SH-SY5Y (cell line): ENCODE measurements around the gene TTN.

Experiments
- GATA2 ChIP-seq: IDR thresholded peaks from 2 replicates; pipeline ENCODE4 v1.6.1; 2011; ENCODE audit warnings: mild to moderate bottlenecking, low read depth, low read length
- GATA3 ChIP-seq: IDR thresholded peaks from 2 replicates; pipeline ENCODE4 v1.6.1; 2011; ENCODE audit warnings: low read depth, mild to moderate bottlenecking, low read length, moderate library complexity

The TTN gene

DNA sequence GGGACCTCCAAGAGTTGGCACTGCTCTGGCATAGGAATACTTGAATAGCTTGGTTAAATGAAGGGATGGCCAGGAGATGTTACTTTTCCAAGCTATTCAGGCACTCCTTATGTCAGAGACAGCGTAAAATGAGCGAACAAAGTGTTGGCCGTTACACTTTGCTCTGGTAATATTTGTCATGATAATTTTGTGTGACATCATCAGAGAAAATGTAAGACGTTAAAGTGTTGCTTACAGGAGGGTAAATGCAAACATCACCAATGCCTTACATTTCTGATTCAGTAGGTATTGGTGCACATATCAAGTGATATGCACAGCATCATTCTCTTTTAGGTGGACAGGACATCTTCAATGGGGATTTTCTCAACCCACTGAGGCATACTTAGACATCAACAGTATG is 281.0 kb downstream of the TTN start:
- TF ChIP-seq GATA3 (no peak), GATA2 (no peak)

DNA sequence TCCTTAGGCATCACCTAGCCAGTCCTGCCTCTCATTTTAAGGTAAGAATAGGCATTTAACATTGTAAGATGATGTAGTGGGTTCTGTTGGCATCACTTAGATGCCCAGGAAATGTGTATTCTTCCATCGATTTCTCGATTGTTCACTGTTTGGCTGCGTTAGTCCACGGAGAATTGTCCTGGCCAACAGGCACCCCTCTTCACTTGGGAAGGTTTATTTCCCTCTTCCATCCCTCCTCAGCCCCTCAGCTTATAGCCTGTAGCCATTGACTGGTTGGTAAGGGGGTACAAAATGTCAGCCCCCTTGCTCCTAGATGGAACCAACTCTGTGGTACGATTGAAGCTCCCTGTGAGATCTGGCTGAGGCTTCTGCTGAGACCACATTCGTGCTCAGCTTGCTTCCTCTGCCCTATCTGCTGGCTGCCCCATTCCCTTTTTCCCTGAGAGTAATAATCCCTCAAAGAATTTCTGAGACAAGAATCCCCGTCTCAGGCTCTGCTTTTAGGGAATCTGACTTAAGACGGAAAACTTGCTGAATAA is 283.6 kb downstream of the TTN start:
- TF ChIP-seq GATA2 (no peak), GATA3 (no peak)

DNA sequence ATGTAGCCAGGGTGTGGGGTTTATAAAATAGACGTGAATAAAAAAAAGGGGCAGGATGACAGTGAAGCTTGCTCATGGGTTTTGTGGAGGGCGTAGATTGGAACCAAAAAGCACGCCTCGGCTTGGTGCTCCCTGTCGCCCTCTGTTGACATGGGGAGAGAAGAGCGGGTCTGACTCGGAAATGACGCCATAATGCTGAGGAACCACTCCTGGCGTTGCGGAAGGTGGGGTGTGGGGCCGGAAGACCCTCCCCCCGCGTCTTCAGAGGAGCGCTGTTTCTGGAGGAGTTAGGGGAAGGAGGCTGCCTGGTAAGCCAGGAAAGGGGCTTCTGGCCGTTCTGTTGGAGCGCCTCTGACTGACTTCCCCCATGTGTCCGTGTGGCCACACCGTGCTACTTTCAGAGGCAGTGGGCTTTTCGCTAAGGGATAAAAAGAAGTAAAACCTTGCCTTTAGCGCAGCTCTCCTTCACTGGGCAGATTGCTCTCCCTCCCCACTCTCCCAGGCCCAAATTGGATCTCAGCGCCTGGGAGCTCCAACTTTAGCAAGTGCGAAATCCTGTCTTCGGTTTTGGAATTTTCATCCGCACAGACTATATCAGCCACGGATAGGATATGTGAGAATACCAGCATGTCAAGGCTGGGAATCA is 284.1 kb downstream of the TTN start:
- no peak for TF ChIP-seq GATA3
- TF ChIP-seq GATA2, result no peak

DNA sequence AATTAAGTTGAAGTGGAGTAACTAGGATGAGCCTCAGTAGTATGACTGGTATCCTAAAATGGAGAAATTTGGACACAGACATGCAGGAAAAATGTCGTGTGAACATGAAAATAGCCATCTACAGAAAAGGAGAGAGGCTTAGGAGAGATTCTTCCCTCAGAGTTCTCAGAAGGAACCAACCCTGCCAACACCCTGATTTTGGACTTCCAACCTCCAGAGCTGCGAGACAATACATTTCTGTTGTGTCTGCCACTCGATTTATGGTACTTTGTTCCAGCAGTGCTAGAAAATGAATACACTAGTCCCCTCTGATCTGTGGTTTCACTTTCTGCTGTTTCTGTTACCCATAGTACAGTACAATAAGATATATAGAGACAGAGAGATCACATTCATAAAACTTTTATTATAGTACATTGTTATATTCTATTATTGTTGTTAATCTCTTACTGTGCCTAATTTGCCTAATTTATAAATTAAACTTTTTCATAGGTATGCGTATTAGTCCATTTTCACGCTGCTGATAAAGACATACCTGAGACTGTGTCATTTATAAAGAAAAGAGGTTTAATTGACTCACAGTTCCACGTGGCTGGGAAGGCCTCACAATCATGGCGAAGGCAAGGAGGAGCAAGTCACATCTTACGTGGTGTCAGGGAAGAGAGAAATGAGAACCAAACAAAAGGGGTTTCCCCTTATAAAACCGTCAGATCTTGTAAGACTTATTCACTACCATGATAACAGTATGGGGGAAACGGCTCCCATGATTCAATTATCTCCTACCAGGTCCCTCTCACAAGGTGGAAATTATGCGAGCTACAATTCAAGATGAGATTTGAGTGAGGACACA is 285.7 kb downstream of the TTN start:
- TF ChIP-seq GATA2, result no peak
- no peak for TF ChIP-seq GATA3

DNA sequence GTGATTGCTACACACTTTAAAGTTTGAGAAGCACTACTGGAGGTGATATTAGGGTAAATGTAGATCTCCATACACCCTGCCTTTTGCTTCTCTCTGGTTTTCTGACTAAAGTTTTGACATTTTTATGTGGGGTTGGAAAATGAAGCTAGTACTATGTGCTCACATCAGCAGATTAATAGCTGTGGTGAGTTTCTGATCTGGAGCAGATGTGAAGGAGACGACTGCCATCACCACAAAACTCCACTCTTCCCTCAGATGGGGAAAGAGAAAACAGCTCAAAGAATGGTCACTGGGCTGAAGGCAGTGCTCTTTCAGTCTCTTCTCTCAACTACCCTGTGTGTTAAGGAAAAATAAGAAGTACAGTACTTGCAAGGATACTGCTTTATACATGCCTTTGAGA is 289.7 kb downstream of the TTN start:
- TF ChIP-seq GATA3 (no peak), GATA2 (no peak)

DNA sequence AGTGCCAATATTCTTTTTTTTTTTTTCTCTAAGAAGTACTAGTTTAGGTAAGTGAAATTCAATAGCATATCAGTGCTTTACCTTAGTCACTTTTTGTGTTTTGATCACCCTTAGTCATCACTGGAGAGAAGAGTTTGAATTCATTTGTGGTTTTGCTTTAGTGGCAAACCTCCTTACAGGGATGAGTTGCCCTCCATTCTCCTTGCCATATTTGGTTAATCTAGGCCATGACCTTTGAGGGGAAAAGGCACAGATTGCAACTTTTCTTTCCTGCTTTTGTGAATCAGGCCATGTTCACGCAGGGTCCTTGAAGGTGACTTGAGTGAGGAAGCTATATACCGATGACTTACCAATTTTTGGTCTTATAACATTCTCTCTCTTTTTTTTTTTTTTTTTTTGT is 292.6 kb downstream of the TTN start:
- no peak for TF ChIP-seq GATA2
- no peak for TF ChIP-seq GATA3

DNA sequence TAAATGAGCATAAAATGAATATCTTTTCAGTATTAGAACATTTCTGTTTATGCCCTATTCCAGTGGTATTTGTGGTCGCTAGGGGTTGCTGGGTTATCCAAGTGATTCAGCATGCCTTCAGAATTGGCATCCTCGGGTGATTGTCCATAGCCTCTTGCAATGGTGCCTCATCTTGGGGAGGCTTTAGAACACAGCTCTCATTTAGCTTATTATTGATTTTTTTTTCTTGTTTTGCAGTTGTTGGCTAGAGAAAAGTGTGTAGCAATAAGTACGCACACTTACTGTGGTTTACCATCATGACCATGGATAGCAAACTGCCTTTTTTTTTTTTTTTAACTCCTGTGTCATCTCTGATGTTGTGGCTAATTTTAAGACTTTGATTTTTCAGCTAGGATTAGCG is 293.3 kb downstream of the TTN start:
- TF ChIP-seq GATA3, result no peak

DNA sequence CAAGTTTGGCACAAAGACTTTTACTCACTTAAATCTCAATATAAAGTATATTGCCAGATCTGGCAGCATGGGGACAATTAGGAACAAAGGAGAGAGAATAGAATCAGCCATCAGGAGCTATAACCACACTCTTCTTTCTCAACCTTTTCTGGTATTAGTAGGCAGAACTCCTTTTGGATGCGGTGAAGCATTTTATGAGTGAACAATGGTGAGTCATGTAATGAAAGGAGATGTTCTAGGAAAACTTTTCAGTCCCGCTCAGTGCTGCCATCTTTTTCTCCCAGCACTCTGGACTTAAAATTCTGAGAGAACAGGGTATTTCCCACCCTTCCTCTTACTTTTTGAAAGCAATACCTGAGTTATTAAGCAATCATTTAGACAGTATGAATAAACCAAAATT is 294.7 kb downstream of the TTN start:
- TF ChIP-seq GATA3, result no peak
- TF ChIP-seq GATA2, result no peak

DNA sequence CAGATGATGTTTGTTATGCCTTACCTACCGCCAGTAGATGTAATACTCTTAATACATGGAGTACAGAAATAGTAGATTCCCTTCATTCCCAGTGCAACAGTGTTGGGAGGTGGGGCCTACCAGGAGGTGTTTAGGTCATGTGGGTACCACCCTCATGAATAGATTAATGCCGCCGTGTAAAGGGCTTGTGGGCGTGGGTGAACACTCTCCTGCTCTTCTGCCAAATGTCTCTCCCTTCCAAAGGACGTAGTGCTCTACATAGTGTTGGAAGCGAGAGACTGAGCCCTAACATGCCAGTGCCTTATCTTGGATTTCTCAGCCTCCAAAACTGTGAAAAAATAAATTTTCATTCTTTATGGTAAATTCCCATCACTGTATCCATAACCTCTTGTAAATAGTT is 296.8 kb downstream of the TTN start:
- no peak for TF ChIP-seq GATA3
- TF ChIP-seq GATA2, result no peak

DNA sequence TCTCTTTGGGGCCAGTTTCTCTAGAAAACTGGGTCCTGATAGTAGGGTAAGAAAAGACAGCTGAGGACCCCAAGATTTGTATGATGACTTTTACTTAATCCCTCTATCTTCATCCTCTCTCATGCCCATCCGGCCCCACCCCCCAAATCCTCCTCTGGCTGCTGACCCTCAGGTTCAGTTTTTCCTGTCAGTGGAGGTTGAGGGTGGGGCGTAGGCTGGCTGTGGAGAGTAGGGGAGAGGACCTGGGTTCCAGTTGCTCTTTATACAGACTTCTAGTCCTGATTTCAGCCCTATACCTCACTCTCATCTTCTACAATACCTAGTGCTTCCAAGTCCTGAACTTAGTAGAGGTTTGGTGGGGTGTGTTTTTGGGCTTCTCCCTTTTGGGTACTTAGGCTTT is 298.6 kb downstream of the TTN start:
- TF ChIP-seq GATA2 (no peak), GATA3 (no peak)

DNA sequence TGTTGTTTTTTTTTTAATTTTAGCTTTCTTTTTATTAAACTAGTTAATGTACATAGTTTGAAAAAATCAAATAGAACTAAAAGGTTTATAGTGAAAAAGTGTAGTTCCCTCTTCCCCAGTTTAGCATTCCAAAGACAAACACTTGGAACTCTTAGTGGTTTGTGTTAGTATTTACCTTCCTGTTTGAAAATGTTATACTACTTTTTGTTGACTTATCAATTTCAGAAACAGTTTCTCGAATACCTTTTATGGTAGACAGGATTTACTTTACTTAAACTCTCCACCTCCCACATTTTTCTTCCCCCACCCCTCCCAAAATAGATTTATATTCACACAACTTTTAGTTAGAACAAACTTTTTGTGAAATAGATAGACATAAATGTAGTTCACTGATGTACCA is 300.3 kb downstream of the TTN start:
- TF ChIP-seq GATA3, result no peak
- no peak for TF ChIP-seq GATA2

DNA sequence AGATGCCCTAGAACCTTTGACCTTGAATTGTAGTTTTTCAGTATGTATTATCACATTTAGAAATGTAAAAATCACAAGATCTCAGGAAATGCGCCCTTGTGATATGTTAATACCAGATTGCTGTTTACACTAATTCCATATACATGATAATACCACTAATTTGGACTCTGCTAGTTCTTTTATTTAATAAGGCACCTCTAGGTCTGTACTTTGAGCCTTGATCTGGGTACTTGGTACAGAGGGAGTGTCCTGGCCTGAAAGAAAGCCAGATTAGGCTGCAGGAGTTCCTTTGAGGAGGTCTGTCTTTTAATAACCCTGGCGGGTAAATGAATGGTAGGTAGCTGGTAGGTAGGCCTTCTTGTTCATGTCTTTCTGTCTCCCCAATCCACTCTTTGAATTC is 300.7 kb downstream of the TTN start:
- TF ChIP-seq GATA3 (no peak), GATA2 (no peak)

DNA sequence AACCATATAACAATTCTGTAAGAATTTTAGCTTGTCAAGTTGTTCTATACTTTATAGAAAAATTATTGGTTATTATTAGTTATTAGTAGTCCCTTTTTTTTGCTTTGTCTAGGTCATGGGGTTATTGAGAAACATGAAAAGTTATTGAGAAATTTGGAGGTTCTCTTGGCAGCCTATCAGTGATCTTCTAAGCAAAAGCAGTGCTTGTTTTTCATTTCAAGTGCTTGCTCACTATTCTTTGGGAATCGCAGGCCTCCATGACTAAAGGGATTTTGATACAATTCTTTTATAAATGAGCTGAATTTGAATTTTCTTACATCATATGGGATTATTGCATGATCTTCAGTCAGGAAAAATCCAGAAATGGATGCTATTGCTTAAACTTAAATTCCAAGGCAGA is 301.1 kb downstream of the TTN start:
- TF ChIP-seq GATA3 (no peak), GATA2 (no peak)

DNA sequence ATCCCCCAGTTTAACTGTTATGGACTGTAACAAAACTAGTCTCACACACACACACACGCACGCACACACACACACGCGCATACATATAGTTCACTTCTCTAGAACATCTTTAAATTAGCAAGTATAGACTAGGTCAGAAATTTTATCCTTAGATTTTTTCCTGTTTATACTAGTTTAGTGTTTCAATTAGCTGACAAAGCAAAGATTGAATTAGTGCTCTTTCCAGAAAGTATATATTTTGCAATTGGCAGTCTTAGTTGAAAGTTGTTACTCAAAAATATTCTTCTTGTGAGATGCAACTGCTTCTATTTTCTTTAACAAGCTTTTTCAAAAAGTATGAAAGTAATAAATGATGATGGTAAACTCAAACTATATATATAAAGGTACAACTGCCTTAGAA is 304.5 kb downstream of the TTN start:
- no peak for TF ChIP-seq GATA2
- TF ChIP-seq GATA3, result no peak

DNA sequence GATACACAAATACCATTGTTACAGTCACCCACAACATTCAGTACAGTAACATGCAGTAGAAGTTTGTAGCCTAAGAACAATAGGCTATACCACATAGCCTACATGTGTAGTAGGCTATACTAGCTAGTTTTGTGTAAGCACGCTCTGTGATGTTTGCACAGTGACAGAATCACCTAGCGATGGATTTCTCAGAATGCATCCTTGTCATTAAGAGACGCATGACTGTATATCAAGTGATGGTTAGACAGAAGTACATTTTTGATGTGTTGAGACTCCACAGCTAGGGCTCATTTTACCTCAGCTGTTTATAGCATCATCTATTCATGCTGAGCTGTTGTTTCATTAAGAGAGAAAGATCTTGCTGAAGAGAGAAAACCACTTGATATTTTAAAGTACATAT is 307.6 kb downstream of the TTN start:
- TF ChIP-seq GATA3 (no peak), GATA2 (no peak)

DNA sequence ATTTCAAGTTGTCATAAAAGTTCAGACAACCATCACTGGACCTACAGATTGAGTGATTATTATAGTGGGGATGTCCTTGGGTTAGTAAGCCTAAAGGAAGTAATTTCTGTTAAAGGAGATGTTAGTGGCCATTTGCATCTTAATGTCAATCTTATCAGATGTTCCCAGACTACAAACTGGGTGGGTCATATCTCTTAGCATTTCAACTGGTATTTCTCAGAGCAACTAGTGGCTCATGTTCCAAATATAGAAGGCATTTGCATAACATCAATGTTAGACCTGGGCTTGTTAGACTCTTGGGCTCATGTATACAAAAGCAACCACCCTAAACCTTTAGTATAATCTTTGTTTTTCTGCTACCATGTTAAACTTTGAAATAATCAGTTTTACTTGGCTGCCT is 309.1 kb downstream of the TTN start:
- TF ChIP-seq GATA2, result no peak
- TF ChIP-seq GATA3, result no peak
